IMR-90 (cell line): ENCODE data around the gene ZNF416. TPM values are rescaled to one million over a fixed set of nuclear protein-coding genes. Genes with fewer than 3 reads are reported as not detected.

Source experiments
- ATAC-seq: fragments of 200-7000 bp; cut with Tn5 transposase; 2 replicates; pipeline ENCODE4 v1.9.1; 2020; ENCODE audit warnings: low read depth, mild to moderate bottlenecking, moderate library complexity
- BruUV-seq: library from RNA; stranded (reverse); fragments of 400-500 nt; replicated peaks from 2 replicates; lab custom pipeline; 2021; lab: Mats Ljungman, UMichigan
- CTCF ChIA-PET: fragments of 300-600 bp; formaldehyde crosslinking; extraction: SDS; loops from one replicate; lab custom pipeline; 2021; ENCODE audit warnings: antibody characterized with exemption; lab: Yijun Ruan, JAX
- POLR2A ChIA-PET: fragments of 300-600 bp; sonication (Branson Sonifier 250); formaldehyde crosslinking; loops from one replicate; lab custom pipeline; 2022; ENCODE audit warnings: antibody characterized with exemption; ENCODE audit not compliant: unreplicated experiment; lab: Charles Lee
- DNase-seq: peaks from one replicate; pipeline ENCODE4 v3.0.0; 2013
- H2AFZ ChIP-seq: replicated peaks from 2 replicates; pipeline ENCODE3; 2013; ENCODE audit warnings: low read length, mild to moderate bottlenecking; ENCODE audit not compliant: poor library complexity
- H2AK5ac ChIP-seq: 2 replicates; pipeline ENCODE4 v1.6.1; 2013; ENCODE audit warnings: low read depth, low read length, inconsistent platforms
- H2AK9ac ChIP-seq: replicated peaks from 2 replicates; pipeline ENCODE3; 2013; ENCODE audit warnings: mild to moderate bottlenecking, low read depth, low read length, moderate library complexity; ENCODE audit not compliant: poor library complexity
- H2BK120ac ChIP-seq: 2 replicates; pipeline ENCODE4 v1.6.1; 2013; ENCODE audit warnings: low read depth, low read length, inconsistent platforms
- H2BK15ac ChIP-seq: 3 replicates; pipeline ENCODE4 v1.6.1; 2013; ENCODE audit warnings: low read depth, low read length, inconsistent platforms
- H2BK20ac ChIP-seq: 2 replicates; pipeline ENCODE4 v1.6.1; 2013; ENCODE audit warnings: low read depth, mild to moderate bottlenecking, inconsistent platforms, low read length, moderate library complexity
- H2BK5ac ChIP-seq: 2 replicates; pipeline ENCODE4 v1.6.1; 2013; ENCODE audit warnings: mild to moderate bottlenecking, low read depth, low read length, inconsistent platforms; ENCODE audit not compliant: poor library complexity, severe bottlenecking
- H3K14ac ChIP-seq: replicated peaks from 2 replicates; pipeline ENCODE4 v1.6.1; 2013; ENCODE audit warnings: low read depth, low read length, inconsistent platforms
- H3K18ac ChIP-seq: 2 replicates; pipeline ENCODE4 v1.6.1; 2013; ENCODE audit warnings: low read depth, low read length, control low read depth
- H3K23ac ChIP-seq: 2 replicates; pipeline ENCODE4 v1.6.1; 2013; ENCODE audit warnings: low read depth, low read length, inconsistent platforms
- H3K27ac ChIP-seq: 2 replicates; pipeline ENCODE4 v1.5.1; 2013; ENCODE audit warnings: mild to moderate bottlenecking, control low read depth, low read length; ENCODE audit not compliant: insufficient read depth
- H3K27me3 ChIP-seq: 2 replicates; pipeline ENCODE4 v1.6.1; 2013; ENCODE audit warnings: low read length; ENCODE audit not compliant: control insufficient read depth, insufficient read depth
- H3K36me3 ChIP-seq: 2 replicates; pipeline ENCODE4 v1.6.1; 2013; ENCODE audit warnings: low read length, mixed read lengths; ENCODE audit not compliant: control insufficient read depth, insufficient read depth
- H3K4ac ChIP-seq: 2 replicates; pipeline ENCODE4 v1.6.1; 2013; ENCODE audit warnings: low read depth, low read length, inconsistent platforms
- H3K4me1 ChIP-seq: 2 replicates; pipeline ENCODE4 v1.6.1; 2013; ENCODE audit warnings: low read length, mixed read lengths; ENCODE audit not compliant: control insufficient read depth, insufficient read depth
- H3K4me2 ChIP-seq: 2 replicates; pipeline ENCODE4 v1.6.1; 2013; ENCODE audit warnings: low read depth, mild to moderate bottlenecking, control low read depth, low read length, moderate library complexity
- H3K4me3 ChIP-seq: 2 replicates; pipeline ENCODE4 v1.5.1; 2013; ENCODE audit warnings: low read depth, mild to moderate bottlenecking, control low read depth, low read length, moderate library complexity; ENCODE audit not compliant: insufficient read depth
- H3K56ac ChIP-seq: 2 replicates; pipeline ENCODE4 v1.6.1; 2013; ENCODE audit warnings: low read length, inconsistent platforms; ENCODE audit not compliant: insufficient read depth; ENCODE audit errors: extremely low read depth
- H3K79me1 ChIP-seq, 2 experiments: 2 replicates each; pipeline ENCODE4 v1.6.1; 2013; ENCODE audit warnings: low read length in 2 of 2, inconsistent platforms in 1 of 2, low read depth in 1 of 2
- H3K9ac ChIP-seq: 2 replicates; pipeline ENCODE4 v1.6.1; 2013; ENCODE audit warnings: low read depth, low read length, control low read depth
- H3K9me1 ChIP-seq: 2 replicates; pipeline ENCODE4 v1.6.1; 2013; ENCODE audit warnings: low read length, inconsistent platforms; ENCODE audit not compliant: insufficient read depth
- H3K9me3 ChIP-seq: 2 replicates; pipeline ENCODE4 v1.6.1; 2013; ENCODE audit warnings: low read length; ENCODE audit not compliant: control insufficient read depth, insufficient read depth
- H4K20me1 ChIP-seq: 2 replicates; pipeline ENCODE4 v1.6.1; 2013; ENCODE audit warnings: low read length, inconsistent platforms; ENCODE audit not compliant: insufficient read depth
- H4K5ac ChIP-seq: 2 replicates; pipeline ENCODE4 v1.6.1; 2013; ENCODE audit warnings: mild to moderate bottlenecking, low read depth, low read length, control low read depth
- H4K8ac ChIP-seq, 2 experiments: 2 replicates each; pipeline ENCODE4 v1.6.1; 2013; ENCODE audit warnings: low read depth in 2 of 2, low read length in 2 of 2, control low read depth in 1 of 2, inconsistent platforms in 1 of 2
- H4K91ac ChIP-seq: 2 replicates; pipeline ENCODE4 v1.6.1; 2013; ENCODE audit warnings: low read depth, low read length, inconsistent platforms; ENCODE audit not compliant: insufficient read depth
- MAFK ChIP-seq: IDR thresholded peaks from 2 replicates; pipeline ENCODE4 v1.6.1; 2012; ENCODE audit warnings: low read depth, low read length, improper control_type of control experiment
- MAZ ChIP-seq: IDR thresholded peaks from 2 replicates; pipeline ENCODE4 v1.6.1; 2012; ENCODE audit warnings: low read depth, mild to moderate bottlenecking, low read length, improper control_type of control experiment, moderate library complexity, borderline replicate concordance
- MXI1 ChIP-seq: IDR thresholded peaks from 2 replicates; pipeline ENCODE4 v1.6.1; 2012; ENCODE audit warnings: low read depth, mild to moderate bottlenecking, low read length, moderate library complexity, borderline replicate concordance
- POLR2A ChIP-seq: IDR thresholded peaks from 2 replicates; pipeline ENCODE4 v1.6.1; 2012; ENCODE audit warnings: mild to moderate bottlenecking, low read depth, low read length
- RAD21 ChIP-seq: IDR thresholded peaks from 2 replicates; pipeline ENCODE4 v1.6.1; 2012; ENCODE audit warnings: low read length, improper control_type of control experiment
- RFX5 ChIP-seq: IDR thresholded peaks from 2 replicates; pipeline ENCODE4 v1.8.0; 2012; ENCODE audit warnings: low read depth, mild to moderate bottlenecking, low read length, moderate library complexity
- SMC3 ChIP-seq: fragments of 150-350 bp; IDR thresholded peaks from 2 replicates; pipeline ENCODE4 v1.6.1; 2016; ENCODE audit warnings: low read depth, mild to moderate bottlenecking, antibody characterized with exemption, low read length, moderate library complexity
- WGBS, 2 experiments: methylation state at CpG; one replicate each; pipeline versions ENCODE4 v1.1.5 to v1.1.7; 2013; ENCODE audit warnings: missing lambda C conversion rate in 2 of 2; ENCODE audit not compliant: insufficient read length in 1 of 2; ENCODE audit errors: extremely low coverage in 2 of 2; 5-methylcytosine and 5-hydroxymethylcytosine counted together
- dilution Hi-C: fragments of 300-500 bp; cut with HindIII; formaldehyde crosslinking; loops from one replicate; pipeline ENCODE4 v1.14.3; 2018; ENCODE audit warnings: low sequenced_read_pairs; ENCODE audit not compliant: unreplicated experiment
- in situ Hi-C: fragments of 300-500 bp; cut with MboI; formaldehyde crosslinking; loops from 3 replicates; pipeline ENCODE4 v1.14.3; 2019; ENCODE audit warnings: low sequenced_read_pairs, inconsistent platforms, mixed read lengths
- intact Hi-C: fragments of 100-400 bp; cut with micrococcal nuclease; formaldehyde crosslinking; loops from 2 replicates; pipeline ENCODE4 v1.10.0; 2022
- polyA plus RNA-seq, 3 experiments: library from polyadenylated mRNA; depleted of rRNA; stranded (reverse); fragments of >200 nt; gene quantifications; 2 replicates each; pipeline ENCODE4 v1.2.3, GENCODE V29; 2012; ENCODE audit warnings: low replicate concordance in 1 of 3
- total RNA-seq: library from RNA; depleted of rRNA; stranded (reverse); fragments of >200 nt; gene quantifications from 2 replicates; pipeline ENCODE4 v1.2.3, GENCODE V29; 2012
- TF ChIP-seq, protein P1 (sequence below): fragments of 150-350 bp; IDR thresholded peaks from 2 replicates; pipeline ENCODE4 v1.6.1; 2016; ENCODE audit warnings: low read depth, mild to moderate bottlenecking, low read length, moderate library complexity, borderline replicate concordance
- TF ChIP-seq, protein P2 (sequence below): conservative IDR thresholded peaks from 2 replicates; pipeline ENCODE4 v1.5.1; 2012; ENCODE audit warnings: mild to moderate bottlenecking, low read depth, low read length, improper control_type of control experiment

ZNF416 gene
- total and polyA plus RNA-seq, 2 of the 4 experiments (the other 2 are of a cell fraction): 2.6 to 8.1 TPM

DNA sequence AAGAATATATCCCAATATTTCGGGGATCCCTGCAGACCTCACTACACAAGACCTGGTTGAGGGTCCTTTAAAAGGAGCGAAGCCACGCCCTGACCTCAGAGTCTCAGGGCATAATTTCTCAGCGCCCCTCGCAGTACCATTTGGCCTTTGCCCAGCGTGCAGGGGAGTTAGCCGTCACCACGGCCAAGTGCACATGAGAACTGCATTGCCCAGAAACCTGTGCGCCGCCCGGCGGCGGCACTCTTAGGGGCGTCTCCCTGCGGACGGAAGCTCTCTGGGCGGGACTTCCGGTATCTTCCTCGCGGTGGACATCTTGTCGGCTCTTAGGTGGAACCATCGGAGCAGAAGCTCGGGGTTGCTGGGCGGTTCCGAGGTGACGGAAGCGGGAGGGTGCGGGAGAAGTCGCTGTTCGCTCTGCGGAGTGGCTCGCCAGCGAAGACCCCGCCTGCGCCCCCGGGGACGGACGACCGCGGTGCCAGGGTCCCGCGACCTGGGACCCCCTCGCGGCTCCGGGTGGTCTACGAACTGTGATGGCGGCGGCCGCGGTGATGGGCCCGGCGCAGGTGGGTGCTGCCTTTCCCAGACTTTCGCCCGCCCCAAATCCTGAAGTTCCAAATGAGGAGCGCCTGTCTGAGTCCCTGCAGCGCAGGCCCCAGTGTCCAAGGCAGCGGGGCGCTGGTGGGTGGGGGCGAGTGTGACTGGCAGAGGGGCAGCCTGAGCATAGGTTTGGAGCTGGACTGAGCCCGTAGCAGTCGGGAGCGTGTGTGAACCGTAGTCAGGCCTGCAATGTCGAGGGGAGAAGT is 35.4 kb upstream of the ZNF416 start, which contains the start of gene ZNF134:
TSS of gene ZNF134 (plus strand) at position 302 of the 803 bp plus-strand sequence. CDS start 5,227 bp downstream, outside the sequence.
- peak; percentile 87 for DNase-seq

More for the DNA sequence above, 35.4 kb upstream of the ZNF416 start, which contains the start of gene ZNF134:
- Histone ChIP-seq H3K9ac (peak within 1 kb of the TSS; percentile 70), H3K36me3 (peaks cover 36% of the 10 kb centered on the region), H3K4me2 (peak within 1 kb of the TSS; percentile 94), H2AK9ac (peak within 1 kb of the TSS; percentile 98), H2BK20ac (no peak within 1 kb of the TSS), H2BK15ac (no peak within 1 kb of the TSS), H3K79me1 (peaks cover 26 to 54% of the 10 kb centered on the region in 2 experiments; a peak in 3 of 4 replicates), H3K18ac (no peak within 1 kb of the TSS), H3K23ac (peak within 1 kb of the TSS; percentile 99), H2BK120ac (no peak within 1 kb of the TSS; the same call in 1 of the 2 replicates), H4K8ac (peak within 1 kb of the TSS; percentile 96 to 98), H2AFZ (peak within 1 kb of the TSS; percentile 99), H3K9me3 (peaks cover 42% of the 10 kb centered on the region), H3K14ac (peak within 1 kb of the TSS; percentile 83), H3K27ac (peak within 1 kb of the TSS; percentile 66), H3K4ac (peak within 1 kb of the TSS; percentile 85), H4K91ac (peak within 1 kb of the TSS; percentile 29; the same call in 1 of the 2 replicates), H3K56ac (no peak within 1 kb of the TSS), H3K9me1 (no peaks in the 10 kb centered on the region), H2AK5ac (peak within 1 kb of the TSS; percentile 93), H4K5ac (peak within 1 kb of the TSS; percentile 73), H2BK5ac (peak within 1 kb of the TSS; percentile 12), H3K27me3 (no peaks in the 10 kb centered on the region), H3K4me1 (peaks cover 2% of the 10 kb centered on the region; the same call in 1 of the 2 replicates), H4K20me1 (no peaks in the 10 kb centered on the region), H3K4me3 (peak within 1 kb of the TSS; percentile 96)
- dilution Hi-C loops: no loop called here
- TF ChIP-seq RAD21 (no peak; the same call in 1 of the 2 replicates), SMC3 (peak; percentile 11; the same call in 1 of the 2 replicates), POLR2A (0 out of 2 replicates have a peak, but pooled peaks have one; percentile 42), MXI1 (peak; percentile 70; the same call in 1 of the 2 replicates), MAZ (peak; percentile 32; the same call in 1 of the 2 replicates), MAFK (no peak), RFX5 (no peak)
- TF ChIP-seq, protein P1, sequence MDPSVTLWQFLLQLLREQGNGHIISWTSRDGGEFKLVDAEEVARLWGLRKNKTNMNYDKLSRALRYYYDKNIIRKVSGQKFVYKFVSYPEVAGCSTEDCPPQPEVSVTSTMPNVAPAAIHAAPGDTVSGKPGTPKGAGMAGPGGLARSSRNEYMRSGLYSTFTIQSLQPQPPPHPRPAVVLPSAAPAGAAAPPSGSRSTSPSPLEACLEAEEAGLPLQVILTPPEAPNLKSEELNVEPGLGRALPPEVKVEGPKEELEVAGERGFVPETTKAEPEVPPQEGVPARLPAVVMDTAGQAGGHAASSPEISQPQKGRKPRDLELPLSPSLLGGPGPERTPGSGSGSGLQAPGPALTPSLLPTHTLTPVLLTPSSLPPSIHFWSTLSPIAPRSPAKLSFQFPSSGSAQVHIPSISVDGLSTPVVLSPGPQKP: no peak
- TF ChIP-seq, protein P2, sequence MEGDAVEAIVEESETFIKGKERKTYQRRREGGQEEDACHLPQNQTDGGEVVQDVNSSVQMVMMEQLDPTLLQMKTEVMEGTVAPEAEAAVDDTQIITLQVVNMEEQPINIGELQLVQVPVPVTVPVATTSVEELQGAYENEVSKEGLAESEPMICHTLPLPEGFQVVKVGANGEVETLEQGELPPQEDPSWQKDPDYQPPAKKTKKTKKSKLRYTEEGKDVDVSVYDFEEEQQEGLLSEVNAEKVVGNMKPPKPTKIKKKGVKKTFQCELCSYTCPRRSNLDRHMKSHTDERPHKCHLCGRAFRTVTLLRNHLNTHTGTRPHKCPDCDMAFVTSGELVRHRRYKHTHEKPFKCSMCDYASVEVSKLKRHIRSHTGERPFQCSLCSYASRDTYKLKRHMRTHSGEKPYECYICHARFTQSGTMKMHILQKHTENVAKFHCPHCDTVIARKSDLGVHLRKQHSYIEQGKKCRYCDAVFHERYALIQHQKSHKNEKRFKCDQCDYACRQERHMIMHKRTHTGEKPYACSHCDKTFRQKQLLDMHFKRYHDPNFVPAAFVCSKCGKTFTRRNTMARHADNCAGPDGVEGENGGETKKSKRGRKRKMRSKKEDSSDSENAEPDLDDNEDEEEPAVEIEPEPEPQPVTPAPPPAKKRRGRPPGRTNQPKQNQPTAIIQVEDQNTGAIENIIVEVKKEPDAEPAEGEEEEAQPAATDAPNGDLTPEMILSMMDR: peak; percentile 39
- intact Hi-C loops: no loop called here
- in situ Hi-C loops: no loop called here
- no TSS peak for BruUV-seq
- ChIA-PET POLR2A (interaction anchor here (0.5 to 0.9 kb wide), 3 partner anchors 10 to 55 kb away, joined by 3 to 4 read pairs (median 3); no protein-coding TSS in a partner anchor), CTCF (no interaction called here)
- peak; percentile 99 for ATAC-seq
- 1% methylated on average over 40 of the region's 64 CpGs; no CpG with 5 or more reads in 1 of the 2 experiments for WGBS, 2 experiments
